Cortex of kidney (tissue), 1 donor: ENCODE results near the gene DNAJC6.
"Not testable (repeated sequence)": the region's sequence is repeated elsewhere in the genome, so short reads cannot be mapped to it uniquely, and the experiment has no call there.

Source experiments
- DNase-seq: peaks from one replicate; lab custom pipeline; 2025; lab: John Stamatoyannopoulos, UW

Gene DNAJC6

DNA sequence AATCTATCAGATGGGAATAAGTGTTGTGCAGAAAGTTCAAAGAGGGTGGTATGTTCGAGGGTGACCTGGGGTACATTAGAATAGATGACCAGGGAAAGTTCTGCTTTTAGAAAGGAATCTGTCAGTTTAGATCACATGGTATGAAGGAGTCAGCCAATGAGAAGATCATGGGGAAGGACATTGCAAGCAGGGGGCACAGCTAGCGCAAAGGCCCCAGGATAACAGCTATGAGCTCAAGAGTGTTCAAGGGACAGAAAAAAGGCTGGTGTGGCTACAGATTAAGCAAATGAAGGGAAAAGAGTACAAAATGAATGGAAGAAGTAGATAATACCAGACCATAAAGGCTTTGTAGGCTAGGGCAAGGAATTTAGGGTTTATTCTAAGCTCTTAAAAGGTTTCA lies 119.7 kb downstream of the DNAJC6 start:
- DNase-seq = no peak

- DNase-seq = no peak
Observed at GRCh38 chr1:65429806-65430205, 120.5 kb downstream of the DNAJC6 start.

DNA sequence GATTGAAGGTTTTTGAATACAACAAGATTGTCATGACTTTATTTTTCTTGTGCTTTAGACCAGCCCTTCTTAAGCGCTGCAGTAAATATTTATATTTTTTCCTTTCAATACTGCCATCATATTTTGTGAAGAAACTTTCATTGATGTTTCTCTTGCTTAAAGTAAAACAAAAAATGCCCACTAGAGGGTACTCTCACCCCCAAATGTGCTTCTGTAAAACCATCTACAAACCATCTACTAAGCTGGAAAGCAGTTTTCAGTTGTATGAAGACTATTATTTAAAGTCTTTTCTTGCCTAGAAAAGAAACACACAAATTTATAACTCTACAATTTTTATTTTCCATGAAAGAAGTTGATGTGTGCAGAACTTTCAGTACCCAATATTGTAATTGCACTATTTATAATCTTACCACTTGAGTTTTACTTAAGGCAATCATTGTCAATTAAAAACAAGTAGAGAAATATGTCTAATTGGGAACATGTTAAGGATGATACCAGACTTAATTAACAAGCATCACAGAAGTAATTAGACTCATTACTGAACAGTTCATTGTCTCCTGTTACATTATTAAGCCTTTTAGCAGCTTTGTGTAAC lies 121.9 kb downstream of the DNAJC6 start:
- no peak for DNase-seq

DNA sequence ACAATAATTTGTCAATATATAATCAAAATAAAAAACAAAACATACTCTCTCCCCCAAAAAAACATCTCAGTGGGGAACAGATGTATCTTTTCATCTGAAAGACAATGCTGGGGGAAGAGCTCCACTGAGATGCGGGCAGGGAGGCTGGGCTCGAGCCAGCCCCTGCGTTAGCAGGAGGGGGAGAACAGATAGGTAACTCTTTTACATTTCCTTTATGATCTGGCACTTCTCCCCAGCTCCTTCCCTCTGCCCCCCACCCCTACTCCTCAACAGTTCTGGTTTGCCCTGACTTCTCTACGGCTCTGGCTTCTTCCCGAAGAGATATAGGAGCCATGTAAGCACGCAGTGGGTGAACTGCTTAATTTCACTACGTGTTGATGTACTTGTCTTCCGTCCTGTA lies 123.6 kb downstream of the DNAJC6 start:
- DNase-seq = no peak

- DNase-seq = no peak
Observed at GRCh38 chr1:65434255-65434654, 124.9 kb downstream of the DNAJC6 start.

DNA sequence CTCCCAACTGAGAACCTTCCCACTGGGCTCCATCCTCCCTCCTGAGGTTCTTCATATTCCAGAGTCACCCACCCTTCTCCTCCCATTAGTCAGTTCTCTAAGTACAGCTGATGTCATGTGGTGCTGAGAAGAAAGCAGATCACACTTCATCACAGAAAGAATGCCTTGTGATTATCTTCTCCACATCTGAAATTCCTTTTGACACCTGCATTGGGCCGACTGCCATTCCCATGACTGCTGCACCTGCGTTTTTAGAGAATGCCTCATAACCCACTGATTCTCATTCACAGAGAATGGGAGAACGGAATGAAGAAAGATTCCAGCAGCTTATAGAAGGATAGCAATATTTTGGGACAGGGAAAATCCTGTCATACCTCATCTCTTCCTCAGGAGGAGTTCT lies 125.4 kb downstream of the DNAJC6 start:
- no peak for DNase-seq

DNA sequence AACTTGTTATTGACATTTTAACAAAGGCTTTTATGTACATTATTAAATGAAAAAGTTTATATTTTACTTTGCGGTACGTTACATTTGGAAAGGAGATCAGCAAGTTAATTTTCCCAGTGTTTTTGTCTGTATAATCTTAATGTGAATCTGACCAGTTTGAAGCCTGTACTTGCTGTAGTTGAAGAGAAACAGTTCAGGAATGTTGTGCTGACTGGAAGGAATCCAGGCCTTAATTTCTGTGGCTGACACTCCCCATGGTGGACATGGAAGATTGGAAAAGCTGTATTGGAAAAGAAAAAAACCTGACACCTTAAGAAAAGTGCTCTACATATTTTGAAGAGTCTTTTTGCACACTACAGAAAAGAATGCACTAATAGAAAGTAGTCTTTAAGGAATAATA lies 126.6 kb downstream of the DNAJC6 start:
- no peak for DNase-seq

DNA sequence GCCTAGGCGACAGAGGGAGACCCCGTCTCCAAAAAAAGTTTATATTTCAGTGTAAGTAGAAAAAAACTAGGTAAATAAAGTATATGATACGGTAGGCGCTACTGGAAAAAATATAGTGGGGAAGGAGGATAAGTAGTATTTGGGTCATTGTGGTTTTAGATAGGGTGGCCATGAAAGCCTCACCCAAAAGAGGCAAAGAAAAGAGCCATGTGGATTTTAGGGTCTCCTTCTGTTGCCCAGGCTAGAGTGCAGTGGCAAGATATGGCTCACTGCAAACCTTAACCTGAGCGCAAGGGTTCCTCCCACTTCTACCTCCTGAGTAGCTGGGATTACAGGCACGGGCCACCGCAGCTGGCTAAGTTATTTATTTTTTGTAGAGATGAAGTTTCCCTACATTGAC lies 128.3 kb downstream of the DNAJC6 start:
- DNase-seq = no peak

DNA sequence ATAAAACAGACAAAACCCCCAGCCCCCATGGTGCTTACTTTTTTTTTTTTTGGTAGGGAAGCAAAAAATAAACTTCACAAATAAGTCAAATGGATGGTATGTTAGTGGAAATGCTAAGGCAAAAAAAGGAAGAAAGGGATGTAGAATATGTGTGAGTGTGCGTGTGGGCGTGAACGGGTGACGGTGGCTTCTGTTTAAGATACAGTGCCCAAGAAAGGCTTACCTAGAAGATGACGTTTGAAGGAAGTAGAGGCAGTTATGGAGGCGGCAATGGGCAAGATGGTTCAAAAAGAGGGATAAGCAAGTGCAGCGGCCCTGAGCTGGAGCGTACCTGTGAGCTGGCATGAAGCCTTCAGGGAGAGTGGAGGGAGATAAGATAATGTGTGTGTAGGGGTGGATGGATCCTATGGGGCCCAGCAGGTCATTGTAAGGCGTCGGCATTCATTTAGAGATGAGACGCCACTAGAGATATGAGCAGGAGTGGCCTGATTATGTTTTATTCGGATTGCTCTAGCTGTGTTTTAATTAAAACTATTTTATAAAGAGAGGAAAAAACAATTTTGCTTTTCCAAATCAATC lies 131.1 kb downstream of the DNAJC6 start:
- no peak for DNase-seq

DNA sequence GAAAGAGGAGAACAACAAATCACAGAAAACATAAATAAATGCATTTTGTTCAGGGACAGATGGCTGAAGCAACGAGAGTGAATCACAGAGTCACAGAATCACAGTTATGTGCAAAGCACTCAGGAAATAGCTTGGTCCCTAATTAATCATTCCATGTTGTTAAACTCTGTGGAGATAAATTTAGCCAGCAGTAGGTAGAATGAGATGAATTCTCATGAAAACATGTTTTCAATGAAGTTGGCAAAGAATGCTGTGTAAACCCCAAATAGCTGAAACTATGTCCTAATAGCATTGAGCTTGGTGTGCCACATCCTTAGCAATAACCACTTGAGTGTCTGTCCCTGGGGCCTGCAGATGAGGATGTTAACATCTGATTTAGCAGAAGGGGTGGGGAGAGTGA lies 131.6 kb downstream of the DNAJC6 start:
- no peak for DNase-seq

GRCh38 chr1:65441464-65441863 lies 132.1 kb downstream of the DNAJC6 start:
- no peak for DNase-seq

DNA sequence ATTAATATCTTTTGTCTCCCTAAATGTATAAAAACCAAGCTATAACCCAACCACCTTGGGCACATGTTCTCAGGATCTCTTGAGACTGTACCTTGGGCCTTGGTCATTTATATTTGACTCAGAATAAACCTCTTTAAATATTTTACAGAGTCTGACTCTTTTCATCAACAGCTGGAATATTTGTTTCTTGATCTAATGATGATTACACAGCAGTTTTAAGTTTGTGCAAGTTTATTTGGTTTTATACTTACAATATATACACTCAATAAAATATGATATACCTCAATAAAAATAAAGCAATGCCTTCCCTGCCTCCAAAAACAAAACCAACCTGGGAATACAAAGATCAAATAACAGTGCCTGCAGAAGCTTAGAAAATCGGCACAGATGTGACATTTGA lies 133.1 kb downstream of the DNAJC6 start:
- DNase-seq = no peak

DNA sequence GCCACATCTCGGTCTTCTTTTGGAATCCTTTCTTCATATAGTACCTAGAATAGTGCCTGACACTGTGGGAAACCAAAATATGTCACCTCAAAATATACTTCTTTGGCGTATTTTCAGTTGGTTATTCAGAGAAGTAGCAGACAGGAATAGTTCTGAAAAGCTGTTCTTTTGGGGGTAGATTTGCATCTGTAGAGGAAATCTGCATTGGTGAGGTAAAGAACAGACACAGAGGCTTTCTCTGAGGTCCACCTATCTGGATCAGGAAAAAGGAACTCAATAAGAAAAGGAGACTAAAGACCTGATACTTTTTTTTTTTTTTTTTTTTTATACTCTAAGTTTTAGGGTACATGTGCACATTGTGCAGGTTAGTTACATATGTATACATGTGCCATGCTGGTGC lies 134.3 kb downstream of the DNAJC6 start:
- no peak for DNase-seq

GRCh38 chr1:65444128-65444640 lies 134.8 kb downstream of the DNAJC6 start:
- DNase-seq = no peak

- DNase-seq = no peak
Observed at GRCh38 chr1:65445837-65446236, 136.5 kb downstream of the DNAJC6 start.

- no peak for DNase-seq
Observed at GRCh38 chr1:65449214-65449823, 140.0 kb downstream of the DNAJC6 start.

DNA sequence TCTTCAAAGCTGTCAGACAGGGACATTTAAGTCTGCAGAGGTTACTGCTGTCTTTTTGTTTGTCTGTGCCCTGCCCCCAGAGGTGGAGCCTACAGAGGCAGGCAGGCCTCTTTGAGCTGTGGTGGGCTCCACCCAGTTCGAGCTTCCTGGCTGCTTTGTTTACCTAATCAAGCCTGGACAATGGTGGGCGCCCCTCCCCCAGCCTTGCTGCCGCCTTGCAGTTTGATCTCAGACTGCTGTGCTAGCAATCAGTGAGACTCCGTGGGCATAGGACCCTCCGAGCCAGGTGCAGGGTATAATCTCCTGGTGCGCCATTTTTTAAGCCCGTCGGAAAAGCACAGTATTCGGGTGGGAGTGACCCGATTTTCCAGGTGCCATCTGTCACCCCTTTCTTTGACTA lies 146.3 kb downstream of the DNAJC6 start:
- DNase-seq = not testable (repeated sequence)

DNA sequence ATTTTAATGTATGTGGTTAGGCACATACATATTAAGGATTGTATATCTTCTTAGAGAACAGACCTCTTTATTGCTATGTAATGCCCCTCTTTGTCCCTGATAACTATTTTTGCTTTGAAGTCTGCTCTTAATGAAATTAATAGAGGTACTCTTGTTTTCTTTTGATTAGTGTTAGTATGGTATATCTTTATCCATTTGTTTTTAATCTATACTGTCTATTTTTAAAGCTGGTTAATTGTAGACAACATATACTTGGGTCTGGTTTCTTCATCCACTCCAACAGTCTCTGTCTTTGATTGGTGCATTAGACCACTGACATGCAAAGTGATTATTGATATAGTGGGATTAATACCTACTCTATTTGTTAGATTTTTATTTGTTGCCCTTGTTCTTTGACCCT lies 147.1 kb downstream of the DNAJC6 start:
- no peak for DNase-seq

- DNase-seq = no peak
Observed at GRCh38 chr1:65457868-65458267, 148.5 kb downstream of the DNAJC6 start.

DNA sequence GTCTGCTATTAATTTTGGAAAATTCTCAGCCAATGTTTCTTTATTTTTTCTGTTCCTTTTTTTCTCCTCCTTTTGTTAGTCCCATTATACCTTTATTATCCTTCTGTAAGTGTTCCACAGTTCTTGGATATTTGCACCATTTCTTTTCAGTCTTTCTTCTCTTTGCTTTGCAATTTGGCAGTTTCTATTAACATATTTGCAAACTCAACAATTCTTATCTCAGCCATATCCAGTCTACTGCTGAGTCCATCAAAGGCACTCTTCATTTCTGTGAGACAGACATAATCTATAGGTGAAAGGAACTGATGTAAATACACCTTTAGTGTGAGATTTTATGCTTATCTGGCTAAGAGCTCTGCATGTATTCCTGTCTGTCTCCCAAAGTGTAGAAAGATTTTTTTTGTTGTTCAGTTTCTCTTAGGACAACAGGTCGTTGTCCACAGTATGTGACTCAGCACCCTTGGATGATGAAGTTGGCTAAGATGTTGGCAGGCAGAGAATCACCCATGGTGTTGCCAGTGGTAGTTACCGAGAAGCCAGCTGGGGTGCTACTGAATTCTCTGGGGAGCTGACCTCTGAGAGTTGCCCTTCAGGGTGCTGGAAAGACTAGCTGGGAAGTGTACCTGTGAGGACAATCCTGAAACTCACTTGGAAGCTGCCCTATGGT lies 149.5 kb downstream of the DNAJC6 start:
- no peak for DNase-seq

DNA sequence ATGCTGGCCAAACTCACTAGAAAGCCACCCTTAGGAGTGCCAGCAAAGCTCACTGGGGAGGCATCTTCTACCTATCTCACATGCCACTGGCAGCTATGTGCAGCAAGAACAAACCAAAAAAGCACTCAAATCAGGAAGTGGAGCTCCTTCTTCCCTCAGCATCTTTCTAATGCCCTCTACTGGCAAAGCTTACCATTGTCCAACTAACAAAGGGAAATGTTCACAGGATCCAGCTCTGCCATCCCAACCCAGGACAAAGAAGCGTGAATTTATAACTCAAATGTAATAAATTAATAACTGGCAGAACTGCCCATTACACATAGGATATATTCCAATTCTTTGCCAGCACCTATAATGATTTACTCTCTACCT lies 150.0 kb downstream of the DNAJC6 start:
- no peak for DNase-seq
